ENCODE measurements around the gene RBFOX2.

DNA sequence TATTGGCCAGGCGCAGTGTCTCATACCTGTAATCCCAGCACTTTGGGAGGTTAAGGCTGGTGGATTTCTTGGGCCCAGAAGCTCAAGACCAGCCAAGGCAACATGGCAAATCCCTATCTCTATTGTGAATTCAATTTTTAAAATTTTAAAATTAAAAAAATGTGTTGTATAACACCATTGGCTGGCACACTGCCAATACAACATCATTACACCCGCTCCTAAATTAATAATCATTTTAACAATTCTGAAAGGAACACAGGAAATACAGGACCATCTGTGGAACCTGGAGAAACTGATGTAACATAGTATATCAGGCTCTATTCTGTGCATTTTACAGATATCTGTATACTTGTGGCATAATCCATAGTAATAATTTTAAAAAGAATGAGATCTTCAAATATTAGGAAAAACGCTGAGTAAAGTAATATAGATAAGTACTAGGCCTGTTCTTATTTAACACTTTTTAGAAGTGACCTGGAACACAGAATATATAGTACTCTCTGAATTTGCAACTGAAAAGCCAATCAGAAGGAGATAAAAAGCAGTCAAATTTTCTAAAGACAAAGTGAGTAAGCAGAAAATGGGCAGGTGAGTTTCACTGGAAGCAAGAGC lies 186.6 kb downstream of the RBFOX2 start:
- TF ChIP-seq, protein P1, sequence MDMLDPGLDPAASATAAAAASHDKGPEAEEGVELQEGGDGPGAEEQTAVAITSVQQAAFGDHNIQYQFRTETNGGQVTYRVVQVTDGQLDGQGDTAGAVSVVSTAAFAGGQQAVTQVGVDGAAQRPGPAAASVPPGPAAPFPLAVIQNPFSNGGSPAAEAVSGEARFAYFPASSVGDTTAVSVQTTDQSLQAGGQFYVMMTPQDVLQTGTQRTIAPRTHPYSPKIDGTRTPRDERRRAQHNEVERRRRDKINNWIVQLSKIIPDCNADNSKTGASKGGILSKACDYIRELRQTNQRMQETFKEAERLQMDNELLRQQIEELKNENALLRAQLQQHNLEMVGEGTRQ (IDR thresholded peaks at IDR 0.05; ENCODE audit: borderline replicate concordance, low read depth, low read length): no peak
- TF ChIP-seq, protein P2, sequence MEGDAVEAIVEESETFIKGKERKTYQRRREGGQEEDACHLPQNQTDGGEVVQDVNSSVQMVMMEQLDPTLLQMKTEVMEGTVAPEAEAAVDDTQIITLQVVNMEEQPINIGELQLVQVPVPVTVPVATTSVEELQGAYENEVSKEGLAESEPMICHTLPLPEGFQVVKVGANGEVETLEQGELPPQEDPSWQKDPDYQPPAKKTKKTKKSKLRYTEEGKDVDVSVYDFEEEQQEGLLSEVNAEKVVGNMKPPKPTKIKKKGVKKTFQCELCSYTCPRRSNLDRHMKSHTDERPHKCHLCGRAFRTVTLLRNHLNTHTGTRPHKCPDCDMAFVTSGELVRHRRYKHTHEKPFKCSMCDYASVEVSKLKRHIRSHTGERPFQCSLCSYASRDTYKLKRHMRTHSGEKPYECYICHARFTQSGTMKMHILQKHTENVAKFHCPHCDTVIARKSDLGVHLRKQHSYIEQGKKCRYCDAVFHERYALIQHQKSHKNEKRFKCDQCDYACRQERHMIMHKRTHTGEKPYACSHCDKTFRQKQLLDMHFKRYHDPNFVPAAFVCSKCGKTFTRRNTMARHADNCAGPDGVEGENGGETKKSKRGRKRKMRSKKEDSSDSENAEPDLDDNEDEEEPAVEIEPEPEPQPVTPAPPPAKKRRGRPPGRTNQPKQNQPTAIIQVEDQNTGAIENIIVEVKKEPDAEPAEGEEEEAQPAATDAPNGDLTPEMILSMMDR (IDR thresholded peaks at IDR 0.05): no peak
- no peak for TF ChIP-seq RCOR1 (IDR thresholded peaks at IDR 0.05; ENCODE audit: low read length)
- TF ChIP-seq, protein P3, sequence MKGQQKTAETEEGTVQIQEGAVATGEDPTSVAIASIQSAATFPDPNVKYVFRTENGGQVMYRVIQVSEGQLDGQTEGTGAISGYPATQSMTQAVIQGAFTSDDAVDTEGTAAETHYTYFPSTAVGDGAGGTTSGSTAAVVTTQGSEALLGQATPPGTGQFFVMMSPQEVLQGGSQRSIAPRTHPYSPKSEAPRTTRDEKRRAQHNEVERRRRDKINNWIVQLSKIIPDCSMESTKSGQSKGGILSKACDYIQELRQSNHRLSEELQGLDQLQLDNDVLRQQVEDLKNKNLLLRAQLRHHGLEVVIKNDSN (IDR thresholded peaks at IDR 0.05; ENCODE audit: borderline replicate concordance, low read depth): no peak
- no peak for TF ChIP-seq YY1 (IDR thresholded peaks at IDR 0.05; ENCODE audit: low read depth)
- TF ChIP-seq TAF1 (IDR thresholded peaks at IDR 0.05; ENCODE audit: borderline replicate concordance, low read depth, low read length): no peak
- no peak for TF ChIP-seq EP300 (IDR thresholded peaks at IDR 0.05; ENCODE audit: borderline replicate concordance in 1 of 2, low read depth in 1 of 2, low read length in 1 of 2)
- no peak for TF ChIP-seq POLR2AphosphoS5 (IDR thresholded peaks at IDR 0.05; ENCODE audit: low read depth, low read length)
- no peak for TF ChIP-seq EZH2phosphoT487 (IDR thresholded peaks at IDR 0.05; ENCODE audit: borderline replicate concordance, low read depth)
- no peak for TF ChIP-seq NFIC (IDR thresholded peaks at IDR 0.05; ENCODE audit: borderline replicate concordance)
- no peak for TF ChIP-seq TCF12 (IDR thresholded peaks at IDR 0.05)
- TF ChIP-seq GATA2 (CRISPR knock-in tag; IDR thresholded peaks at IDR 0.05): no peak
- TF ChIP-seq, protein P4, sequence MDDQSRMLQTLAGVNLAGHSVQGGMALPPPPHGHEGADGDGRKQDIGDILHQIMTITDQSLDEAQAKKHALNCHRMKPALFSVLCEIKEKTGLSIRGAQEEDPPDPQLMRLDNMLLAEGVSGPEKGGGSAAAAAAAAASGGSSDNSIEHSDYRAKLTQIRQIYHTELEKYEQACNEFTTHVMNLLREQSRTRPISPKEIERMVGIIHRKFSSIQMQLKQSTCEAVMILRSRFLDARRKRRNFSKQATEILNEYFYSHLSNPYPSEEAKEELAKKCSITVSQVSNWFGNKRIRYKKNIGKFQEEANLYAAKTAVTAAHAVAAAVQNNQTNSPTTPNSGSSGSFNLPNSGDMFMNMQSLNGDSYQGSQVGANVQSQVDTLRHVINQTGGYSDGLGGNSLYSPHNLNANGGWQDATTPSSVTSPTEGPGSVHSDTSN (IDR thresholded peaks at IDR 0.05): no peak
